Hepatocyte (in vitro differentiated cells): ENCODE measurements around the gene CDH4. TPM values are rescaled to one million over a fixed set of nuclear protein-coding genes. Genes with fewer than 3 reads are reported as not detected.

Source experiments
- DNase-seq: peaks from one replicate; pipeline ENCODE4 v3.0.0-alpha.2; 2016; ENCODE audit warnings: low spot score
- H2AFZ ChIP-seq: fragments of 200-600 bp; sonication (generic); 2 replicates; pipeline ENCODE4 v1.6.0; 2016; ENCODE audit warnings: antibody characterized with exemption, mild to moderate bottlenecking
- H3K27ac ChIP-seq: fragments of 200-600 bp; sonication (generic); 2 replicates; pipeline ENCODE4 v1.5.1; 2016; ENCODE audit warnings: mild to moderate bottlenecking
- H3K27me3 ChIP-seq: fragments of 200-600 bp; sonication (generic); 2 replicates; pipeline ENCODE4 v1.6.1; 2016
- H3K36me3 ChIP-seq: fragments of 200-600 bp; sonication (generic); replicated peaks from 2 replicates; pipeline ENCODE4 v1.5.1; 2016; ENCODE audit warnings: low read depth; ENCODE audit not compliant: insufficient read depth
- H3K4me1 ChIP-seq: fragments of 200-600 bp; sonication (generic); 2 replicates; pipeline ENCODE4 v1.5.1; 2016; ENCODE audit warnings: mild to moderate bottlenecking, moderate library complexity; ENCODE audit not compliant: insufficient read depth
- H3K4me2 ChIP-seq: fragments of 200-600 bp; sonication (generic); 2 replicates; pipeline ENCODE4 v1.6.0; 2016
- H3K4me3 ChIP-seq: fragments of 200-600 bp; sonication (generic); 2 replicates; pipeline ENCODE4 v1.5.1; 2016; ENCODE audit warnings: mild to moderate bottlenecking
- H3K79me2 ChIP-seq: fragments of 200-600 bp; sonication (generic); 2 replicates; pipeline ENCODE4 v1.6.0; 2017; ENCODE audit warnings: mild to moderate bottlenecking
- H3K9me2 ChIP-seq: fragments of 200-600 bp; sonication (generic); replicated peaks from 2 replicates; pipeline ENCODE4 v1.6.0; 2017; ENCODE audit warnings: mild to moderate bottlenecking; ENCODE audit not compliant: insufficient read depth
- H3K9me3 ChIP-seq: fragments of 200-600 bp; sonication (generic); 2 replicates; pipeline ENCODE4 v1.5.1; 2016; ENCODE audit warnings: low read depth, mild to moderate bottlenecking
- H4K20me1 ChIP-seq: fragments of 200-600 bp; sonication (generic); 2 replicates; pipeline ENCODE4 v1.6.0; 2016; ENCODE audit warnings: mild to moderate bottlenecking; ENCODE audit not compliant: insufficient read depth, poor library complexity, severe bottlenecking
- CTCF ChIP-seq: fragments of 200-600 bp; sonication (generic); IDR thresholded peaks from 2 replicates; pipeline ENCODE4 v1.5.1; 2016; ENCODE audit warnings: antibody characterized with exemption, mild to moderate bottlenecking; ENCODE audit not compliant: poor library complexity
- EZH2 ChIP-seq: fragments of 200-600 bp; sonication (generic); IDR thresholded peaks from 2 replicates; pipeline ENCODE4 v1.6.1; 2016; ENCODE audit warnings: antibody characterized with exemption, mild to moderate bottlenecking, borderline replicate concordance
- EZH2phosphoT487 ChIP-seq: fragments of 200-600 bp; sonication (generic); IDR thresholded peaks from one replicate; pipeline ENCODE4 v1.6.1; 2018; ENCODE audit warnings: antibody characterized with exemption, mild to moderate bottlenecking, low read depth, moderate library complexity; ENCODE audit not compliant: unreplicated experiment, severe bottlenecking
- WGBS: methylation state at CpG from one replicate; pipeline ENCODE4 v1.1.6; 2016; ENCODE audit warnings: low lambda C conversion rate; ENCODE audit errors: missing lambda C conversion rate; 5-methylcytosine and 5-hydroxymethylcytosine counted together
- polyA plus RNA-seq: library from polyadenylated mRNA; unstranded; fragments of >200 nt; fragmentation: Nextera tagmentation; extraction: Ambion mirVana; gene quantifications from 2 replicates; pipeline ENCODE4 v1.2.1, GENCODE V29; 2016
- total RNA-seq: library from RNA; depleted of rRNA; stranded (reverse); fragments of >200 nt; gene quantifications from 2 replicates; pipeline ENCODE4 v1.2.3, GENCODE V29; 2014

The CDH4 gene
- total and polyA plus RNA-seq, 2 experiments from 2014 or later: 0.53 to 0.73 TPM

DNA sequence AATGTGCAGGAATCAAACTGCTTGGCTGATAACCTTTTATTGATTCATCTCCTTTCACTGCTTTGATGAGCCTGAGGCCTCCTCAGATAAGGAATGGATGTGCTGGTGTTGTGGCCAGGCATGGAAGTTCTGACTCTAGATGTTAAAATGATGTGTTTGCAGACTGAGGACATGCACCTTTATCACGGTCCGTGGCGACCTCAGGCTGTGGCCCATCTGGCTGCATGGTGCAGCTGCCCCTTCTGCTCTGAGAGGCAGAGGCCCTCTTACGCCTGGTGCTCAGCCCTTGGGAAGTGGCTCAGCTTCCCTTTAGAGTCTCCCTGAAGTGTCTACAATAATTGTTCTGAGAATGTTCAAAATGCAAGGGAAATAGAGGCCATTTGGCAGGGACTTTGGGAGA is 26.2 kb downstream of the CDH4 start:
- no peaks in the 10 kb centered on the region for H3K79me2 ChIP-seq
- DNase-seq: no peak
- no peak overlapping the region for H3K4me2 ChIP-seq
- H2AFZ ChIP-seq: no peak overlapping the region
- TF ChIP-seq EZH2 (no peak), CTCF (no peak), EZH2phosphoT487 (no peak)
- no peaks in the 10 kb centered on the region for H3K9me3 ChIP-seq
- no peaks in the 10 kb centered on the region for H3K4me1 ChIP-seq
- no peak overlapping the region for H3K27ac ChIP-seq
- WGBS: 84% methylated on average over 4 of the region's 4 CpGs
- H3K4me3 ChIP-seq: no peak overlapping the region
- peaks cover 15% of the 10 kb centered on the region for H3K27me3 ChIP-seq
- no peaks in the 10 kb centered on the region for H3K36me3 ChIP-seq
- no peaks in the 10 kb centered on the region for H3K9me2 ChIP-seq
- no peaks in the 10 kb centered on the region for H4K20me1 ChIP-seq

GRCh38 chr20:61279621-61280150 is 27.6 kb downstream of the CDH4 start:
- Histone ChIP-seq H3K9me2 (no peaks in the 10 kb centered on the region), H3K36me3 (no peaks in the 10 kb centered on the region), H3K27ac (no peak overlapping the region), H2AFZ (no peak overlapping the region), H3K4me3 (no peak overlapping the region), H3K27me3 (peaks cover 15% of the 10 kb centered on the region), H3K9me3 (no peaks in the 10 kb centered on the region), H3K4me1 (no peaks in the 10 kb centered on the region), H3K4me2 (no peak overlapping the region), H4K20me1 (no peaks in the 10 kb centered on the region), H3K79me2 (no peaks in the 10 kb centered on the region)
- 89% methylated on average over 17 of the region's 17 CpGs for WGBS
- no peak for DNase-seq
- TF ChIP-seq EZH2 (no peak), EZH2phosphoT487 (no peak), CTCF (no peak)

DNA sequence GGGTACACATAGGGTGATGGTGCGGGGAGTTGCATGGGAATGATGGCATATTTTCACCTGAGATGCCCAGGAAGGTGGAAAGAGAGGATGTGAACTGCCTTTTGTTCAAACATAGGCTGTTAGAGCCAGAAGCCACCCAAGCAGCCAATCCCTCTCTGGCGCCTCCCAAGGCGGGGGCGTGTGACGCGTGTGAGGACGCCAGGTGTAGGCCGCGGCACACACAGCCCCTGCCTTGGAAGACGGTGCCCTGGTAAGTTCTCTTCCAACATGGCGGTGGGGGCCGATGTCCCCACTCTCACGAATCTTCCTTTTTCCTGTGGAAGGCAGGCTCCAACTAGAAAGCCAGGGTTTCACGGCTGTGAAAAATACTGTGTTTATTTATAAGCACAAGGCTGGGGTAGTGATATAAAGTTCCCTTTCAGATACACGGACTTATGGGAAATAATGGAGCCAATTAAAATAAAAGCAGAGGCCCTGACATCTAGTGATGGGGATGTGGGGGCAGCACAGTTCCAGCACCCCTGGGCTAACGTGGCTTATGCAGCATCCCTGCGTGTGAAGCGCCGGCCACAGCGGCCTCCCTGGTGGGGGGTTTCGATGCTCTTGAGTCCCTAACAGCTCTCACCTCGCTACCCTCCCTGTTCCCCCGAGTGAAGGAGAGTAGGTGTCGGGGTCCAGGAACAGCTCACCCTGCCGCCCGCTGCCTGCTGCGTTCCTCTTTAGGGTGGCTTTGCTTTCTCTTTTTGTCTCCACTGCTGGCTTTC is 28.3 kb downstream of the CDH4 start:
- H3K36me3 ChIP-seq: no peaks in the 10 kb centered on the region
- H3K27me3 ChIP-seq: peaks cover 15% of the 10 kb centered on the region
- H3K27ac ChIP-seq: no peak overlapping the region
- 95% methylated on average over 27 of the region's 27 CpGs for WGBS
- H3K9me3 ChIP-seq: no peaks in the 10 kb centered on the region
- no peak overlapping the region for H3K4me2 ChIP-seq
- no peaks in the 10 kb centered on the region for H4K20me1 ChIP-seq
- no peak overlapping the region for H2AFZ ChIP-seq
- no peaks in the 10 kb centered on the region for H3K4me1 ChIP-seq
- DNase-seq: no peak
- H3K4me3 ChIP-seq: no peak overlapping the region
- TF ChIP-seq CTCF (no peak), EZH2phosphoT487 (no peak), EZH2 (no peak)
- H3K9me2 ChIP-seq: no peaks in the 10 kb centered on the region
- H3K79me2 ChIP-seq: no peaks in the 10 kb centered on the region
